ENCODE results near the gene LRRC3B.
"Not testable (repeated sequence)": the region's sequence is repeated elsewhere in the genome, so short reads cannot be mapped to it uniquely, and the experiment has no call there.

LRRC3B gene

GRCh38 chr3:26622621-26623418 lies at the start of gene LRRC3B:
LRRC3B (plus strand) TSS chr3:26622772; CDS start chr3:26709673, 86,901 bp downstream.
- no peak for DNase-seq

GRCh38 chr3:26574766-26575165 lies 47.8 kb upstream of the LRRC3B start:
- no peak for DNase-seq

GRCh38 chr3:26579116-26579515 lies 43.5 kb upstream of the LRRC3B start:
- no peak for DNase-seq

GRCh38 chr3:26587571-26587970 lies 35.0 kb upstream of the LRRC3B start:
- no peak for DNase-seq

GRCh38 chr3:26588931-26589330 lies 33.6 kb upstream of the LRRC3B start:
- no peak for DNase-seq

GRCh38 chr3:26589678-26590077 lies 32.9 kb upstream of the LRRC3B start:
- DNase-seq: no peak

DNA sequence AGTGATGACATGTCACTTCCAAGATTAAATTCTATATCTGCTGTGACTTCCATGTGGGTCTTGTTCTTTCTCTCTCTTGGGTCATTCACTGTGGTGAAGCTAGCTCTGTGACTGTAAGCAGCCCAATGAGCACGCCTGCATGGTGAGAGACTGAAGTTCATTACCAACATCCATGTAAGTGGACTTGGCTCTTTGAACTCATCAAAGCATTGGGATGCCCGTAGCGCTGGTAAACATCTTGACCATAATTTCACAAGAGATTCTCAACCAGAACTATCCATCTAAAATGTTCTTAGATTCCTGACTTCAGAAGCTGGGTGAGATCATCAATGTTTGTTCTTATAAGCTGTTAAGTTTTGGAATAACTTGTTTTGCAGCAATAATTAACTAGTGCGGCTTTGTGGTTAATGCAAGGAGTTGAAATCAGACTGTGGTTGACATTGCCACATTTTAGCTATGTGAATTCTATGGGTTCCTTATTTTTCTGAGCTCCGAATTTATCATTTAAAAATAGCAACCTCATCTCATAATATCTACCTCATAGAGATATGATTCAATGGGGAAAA lies 31.6 kb upstream of the LRRC3B start:
- no peak for DNase-seq

- DNase-seq: no peak
Measured at GRCh38 chr3:26591926-26592325, 30.6 kb upstream of the LRRC3B start.

DNA sequence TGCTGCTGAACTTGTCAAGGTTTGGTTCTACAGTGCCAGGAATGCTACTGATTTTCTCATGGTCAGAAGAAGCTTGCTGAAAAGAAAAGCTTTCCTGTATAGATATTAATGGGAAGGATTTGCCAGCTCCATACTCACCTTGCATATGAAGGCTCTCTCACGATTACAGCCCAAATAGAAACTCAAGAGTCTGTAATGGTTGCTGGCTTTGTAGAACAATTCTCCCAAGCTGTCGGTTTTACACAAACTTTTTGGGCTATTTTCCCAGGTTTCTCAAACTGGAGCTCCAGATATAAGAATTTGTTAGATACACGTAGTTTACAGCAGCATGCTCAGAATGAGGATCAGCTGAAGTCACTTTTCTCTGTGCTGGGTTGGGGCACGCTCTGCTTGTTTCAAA lies 30.1 kb upstream of the LRRC3B start:
- DNase-seq: no peak

DNA sequence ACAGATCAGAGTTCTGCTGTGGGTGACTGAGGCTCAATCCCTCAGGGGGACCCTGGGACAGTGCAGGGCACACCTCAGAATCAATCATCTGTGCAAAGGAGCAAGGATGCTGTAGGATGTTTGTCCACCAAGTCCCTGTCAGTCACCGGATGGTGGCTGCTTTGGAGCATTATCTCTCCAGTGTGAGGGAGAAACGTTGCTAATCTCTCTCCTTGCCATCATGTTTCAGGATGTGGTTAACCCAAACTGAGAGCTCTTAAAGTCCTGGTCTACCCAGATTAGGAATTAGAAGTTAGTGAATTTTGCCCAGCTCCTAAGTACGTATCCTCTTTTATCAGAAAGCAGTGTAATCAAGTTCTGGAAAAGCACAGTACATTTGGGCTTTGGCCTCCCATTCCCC lies 26.2 kb upstream of the LRRC3B start:
- no peak for DNase-seq

DNA sequence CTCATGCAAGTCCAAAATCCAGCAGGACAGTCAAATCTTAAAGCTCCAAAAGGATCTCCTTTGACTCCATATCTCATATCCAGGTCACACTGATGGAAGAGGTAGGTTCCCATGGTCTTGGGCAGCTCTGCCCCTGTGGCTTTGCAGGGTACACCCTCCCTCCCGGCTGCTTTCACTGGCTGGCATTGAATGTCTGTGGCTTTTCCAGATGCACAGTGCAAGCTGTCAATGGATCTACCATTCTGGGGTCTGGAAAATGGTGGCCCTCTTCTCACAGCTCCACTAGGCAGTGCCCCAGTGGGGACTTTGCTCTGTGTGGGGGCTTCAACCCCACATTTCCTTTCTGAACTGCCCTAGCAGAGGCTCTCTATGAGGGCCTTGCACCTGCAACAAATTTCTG lies 19.3 kb upstream of the LRRC3B start:
- DNase-seq: not testable (repeated sequence)

DNA sequence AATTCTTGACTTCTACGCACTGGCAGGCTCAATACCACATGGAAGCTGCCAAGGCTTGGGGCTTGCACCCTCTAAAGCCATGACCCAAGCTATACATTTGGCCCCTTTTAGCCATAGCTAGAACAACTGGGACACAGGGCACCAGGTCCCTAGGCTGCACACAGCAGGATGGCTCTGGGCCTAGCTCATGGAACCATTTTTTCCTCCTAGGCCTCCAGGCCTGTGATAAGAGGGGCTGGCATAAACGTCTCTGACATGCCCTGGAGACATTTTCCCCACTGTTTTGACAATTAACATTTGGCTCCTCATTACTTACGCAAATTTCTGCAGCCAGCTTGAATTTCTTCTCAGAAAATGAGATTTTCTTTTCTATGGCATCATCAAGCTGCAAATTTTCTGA lies 18.8 kb upstream of the LRRC3B start:
- DNase-seq: not testable (repeated sequence)

DNA sequence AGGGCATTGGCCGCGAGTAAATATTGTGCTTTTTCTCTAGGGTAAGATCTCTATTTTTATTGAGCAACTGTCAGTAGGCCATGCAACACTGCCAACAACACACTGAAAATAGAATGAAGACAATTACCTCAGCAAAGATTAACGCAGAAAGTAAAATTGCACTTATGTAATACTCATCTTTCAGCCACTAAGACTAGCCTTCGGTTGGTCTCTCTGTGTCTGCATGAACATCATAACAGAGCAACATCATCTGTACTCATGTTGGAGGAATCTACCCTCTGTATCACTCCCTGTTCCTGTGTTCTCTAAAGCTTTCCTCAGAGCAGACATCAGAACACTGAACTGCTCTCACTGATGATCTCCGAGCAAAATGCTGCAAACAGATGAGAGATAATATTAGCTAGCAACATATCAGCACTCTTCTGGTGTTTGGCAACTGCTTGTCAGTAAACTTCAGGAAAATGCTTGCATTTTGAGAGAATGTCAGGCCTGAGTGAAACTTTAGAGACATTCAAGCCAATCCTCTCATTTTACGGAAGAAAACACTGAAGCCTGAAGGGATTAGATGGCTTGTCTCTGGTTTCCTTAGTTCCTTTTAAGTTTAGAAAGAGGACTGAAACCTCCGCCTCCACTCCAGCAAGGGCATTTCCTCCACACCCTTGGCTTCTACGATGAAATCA lies 8.4 kb upstream of the LRRC3B start:
- no peak for DNase-seq

DNA sequence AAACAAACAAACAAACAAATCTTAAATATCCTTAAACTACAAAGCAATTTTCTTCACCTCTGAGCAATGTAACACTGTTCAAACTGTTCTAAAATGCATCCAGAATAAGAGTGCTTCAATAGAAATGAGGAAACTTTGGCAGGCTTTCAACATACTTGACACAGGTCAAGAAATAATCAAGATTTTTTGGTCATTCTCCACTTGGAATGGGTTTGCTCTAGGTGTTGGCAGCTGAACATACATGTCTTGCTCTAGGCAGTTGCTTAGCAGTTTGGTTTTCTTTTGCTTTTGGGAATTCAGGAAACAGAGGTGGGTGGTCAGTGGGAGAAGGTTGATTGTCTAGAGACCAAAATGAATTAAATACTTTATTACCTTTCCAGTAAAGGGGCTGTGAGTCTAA lies 1.4 kb upstream of the LRRC3B start:
- no peak for DNase-seq

- no peak for DNase-seq
Measured at GRCh38 chr3:26621906-26622620, 509 bp upstream of the LRRC3B start.

- no peak for DNase-seq
Measured at GRCh38 chr3:26623419-26624208, 1.0 kb downstream of the LRRC3B start.

DNA sequence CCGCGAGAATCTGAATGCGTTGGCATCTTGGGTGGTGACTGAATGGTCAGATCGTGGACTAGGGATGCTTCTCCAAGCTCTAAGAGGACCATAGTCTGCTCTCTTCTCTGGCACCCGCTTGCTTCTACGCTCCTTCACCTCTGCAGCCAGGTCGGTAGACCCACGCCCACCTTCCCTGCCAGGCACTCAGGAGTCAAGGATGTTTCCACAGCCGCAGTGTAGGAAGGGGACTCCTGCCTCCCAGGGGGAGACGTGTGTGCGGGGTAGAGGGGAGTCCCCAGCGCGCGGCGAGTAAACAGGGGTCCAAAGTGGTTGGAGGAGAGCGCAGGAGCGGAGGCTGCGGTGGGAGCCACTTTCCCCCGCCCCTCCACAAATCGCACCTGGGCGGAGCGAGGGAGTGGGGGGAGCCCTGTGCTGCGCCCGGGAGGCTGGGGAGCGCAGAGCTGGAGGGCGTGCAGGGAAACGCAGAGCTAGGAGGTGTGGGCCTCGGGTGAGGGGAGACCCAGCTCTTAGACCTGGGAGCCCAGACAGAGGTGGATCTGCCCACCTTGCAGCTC lies 1.7 kb downstream of the LRRC3B start:
- DNase-seq: no peak

GRCh38 chr3:26625187-26625586 lies 2.6 kb downstream of the LRRC3B start:
- no peak for DNase-seq

DNA sequence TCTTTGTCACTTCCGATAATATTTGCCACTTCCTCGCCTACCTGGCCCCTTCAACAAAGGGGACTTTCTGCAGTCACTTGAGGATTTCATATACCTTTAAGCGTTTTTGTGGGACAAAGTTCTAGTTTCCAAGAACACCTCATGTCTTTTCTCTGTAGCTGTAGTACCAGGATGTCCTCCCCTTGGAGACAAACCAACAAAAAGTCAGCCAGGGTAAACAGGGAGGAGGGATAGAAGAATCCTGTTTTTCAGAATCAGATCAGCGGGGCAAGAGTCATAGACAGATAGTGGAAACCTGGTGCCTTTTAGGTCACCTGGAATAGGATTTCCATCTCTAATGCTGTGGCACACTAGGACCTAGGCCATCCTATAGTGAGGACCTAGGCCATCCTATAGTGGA lies 4.5 kb downstream of the LRRC3B start:
- no peak for DNase-seq

DNA sequence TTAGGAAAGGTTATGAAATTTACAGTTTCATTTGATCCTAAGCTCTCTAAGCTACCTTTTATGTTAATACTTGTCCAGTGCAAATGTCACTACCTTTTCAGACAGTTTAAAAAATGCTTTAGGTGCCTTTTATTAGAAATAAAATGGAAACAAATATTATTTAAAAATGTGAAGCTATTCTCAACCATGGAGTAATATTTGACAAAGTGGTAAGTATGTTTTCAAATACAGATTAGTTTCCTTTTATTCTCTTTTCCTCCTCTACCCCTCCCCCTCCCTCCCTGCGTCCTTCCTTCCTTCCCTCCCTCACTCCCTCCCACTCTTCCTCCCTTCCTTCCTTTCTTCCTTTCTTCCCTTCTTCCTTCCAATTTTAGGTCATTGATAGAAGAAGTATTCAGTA lies 6.3 kb downstream of the LRRC3B start:
- no peak for DNase-seq

DNA sequence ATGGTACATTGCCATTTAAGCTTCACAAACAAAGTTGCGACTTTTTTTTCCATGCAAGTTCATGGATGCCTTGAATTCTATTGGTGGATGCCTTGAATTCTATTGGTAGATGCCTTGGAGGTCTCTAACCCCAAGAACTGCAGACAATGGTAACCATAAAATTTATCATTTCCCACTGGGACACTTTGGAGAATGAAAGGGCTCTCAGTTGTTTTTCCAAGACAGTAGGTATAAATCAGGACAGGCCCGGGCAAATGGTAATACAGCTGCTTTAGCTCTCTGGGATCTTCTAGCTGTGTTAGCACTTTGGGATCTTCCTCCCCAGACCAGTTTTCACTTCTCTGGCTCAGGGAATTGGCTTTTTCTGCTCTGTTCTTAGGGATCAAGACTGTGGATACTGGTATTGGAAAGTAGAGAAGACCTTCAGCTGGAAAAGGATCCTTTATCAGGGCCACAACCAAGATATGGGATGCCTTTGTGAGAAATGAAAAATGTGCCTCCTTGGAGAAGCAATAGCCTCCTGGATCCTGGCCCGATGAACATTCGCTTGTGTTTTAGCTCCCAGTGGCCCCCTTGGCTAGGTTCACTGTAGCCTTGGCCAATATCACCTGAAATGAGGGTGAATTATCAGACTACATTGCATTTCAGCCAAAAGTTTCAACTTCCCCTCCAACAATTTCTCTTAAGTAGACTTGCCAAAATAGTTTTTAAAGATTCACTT lies 8.3 kb downstream of the LRRC3B start:
- DNase-seq: no peak

GRCh38 chr3:26631390-26631738 lies 8.8 kb downstream of the LRRC3B start:
- no peak for DNase-seq

Measured in NK-92 treated with Interleukin-12 subunit alpha and Interleukin-12 subunit beta, amount 100 ng/mL, for 24 hours (cell line).